B cell (primary cell): Measurements from ENCODE around the gene CYFIP1. TPM values are rescaled to one million over a fixed set of nuclear protein-coding genes. Genes with fewer than 3 reads are reported as not detected.

ENCODE experiments used
- ATAC-seq: fragments of 200-7000 bp; cut with Tn5 transposase; one replicate; pipeline ENCODE4 v1.10.0; 2021; ENCODE audit warnings: low read depth, mild to moderate bottlenecking, moderate number of reproducible peaks, moderate library complexity
- CTCF ChIA-PET: fragments of 350-600 bp; sonication (Branson Sonifier 250); formaldehyde crosslinking; loops from one replicate; lab custom pipeline; 2021; ENCODE audit warnings: antibody characterized with exemption, inconsistent platforms; lab: Charles Lee
- POLR2A ChIA-PET: fragments of 350-600 bp; sonication (Branson Sonifier 250); formaldehyde crosslinking; loops from one replicate; lab custom pipeline; 2021; ENCODE audit warnings: antibody characterized with exemption; lab: Charles Lee
- DNase-seq: peaks from one replicate; pipeline ENCODE4 v3.0.0; 2013
- H2AFZ ChIP-seq: 2 replicates; pipeline ENCODE4 v1.6.1; 2012; ENCODE audit warnings: mild to moderate bottlenecking, low read depth, low read length; ENCODE audit not compliant: insufficient read depth, poor library complexity, severe bottlenecking
- H3K27ac ChIP-seq, 2 donors: 1 replicate in 1 of 2; 2 replicates in 1 of 2; pipeline ENCODE4 v1.5.1; 2012 to 2013; ENCODE audit warnings: low read length in 2 of 2, mild to moderate bottlenecking in 2 of 2, moderate library complexity in 1 of 2
- H3K27me3 ChIP-seq, 4 experiments: fragments of 200-600 bp in 1 of 4; sonication (generic) in 1 of 4; replicated peaks in 1 of 4; 1 replicate in 2 of 4; 2 replicates in 2 of 4; pipeline versions ENCODE4 v1.6.1 to v1.7.0; 2013 to 2016; ENCODE audit warnings: low read length in 3 of 4, mild to moderate bottlenecking in 2 of 4, mixed read lengths in 1 of 4, moderate library complexity in 1 of 4; ENCODE audit not compliant: insufficient read depth in 4 of 4, control insufficient read depth in 3 of 4; ENCODE audit errors: control extremely low read depth in 1 of 4
- H3K36me3 ChIP-seq, 2 experiments: replicated peaks in 1 of 2; 1 replicate in 1 of 2; 2 replicates in 1 of 2; pipeline versions ENCODE4 v1.6.1 to v1.7.1; 2013; ENCODE audit warnings: low read length in 1 of 2; ENCODE audit not compliant: insufficient read depth in 2 of 2, control insufficient read depth in 1 of 2; ENCODE audit errors: control extremely low read depth in 1 of 2, extremely low read depth in 1 of 2
- H3K4me1 ChIP-seq, 2 donors: fragments of 200-600 bp in 1 of 2; sonication (generic) in 1 of 2; 1 replicate in 1 of 2; 2 replicates in 1 of 2; pipeline versions ENCODE4 v1.5.1 to v1.6.1; 2013 to 2017; ENCODE audit warnings: low read length in 2 of 2; ENCODE audit not compliant: control insufficient read depth in 2 of 2, insufficient read depth in 2 of 2
- H3K4me2 ChIP-seq: replicated peaks from 2 replicates; pipeline ENCODE3; 2012; ENCODE audit warnings: mild to moderate bottlenecking, low read depth, low read length; ENCODE audit not compliant: poor library complexity, severe bottlenecking
- H3K4me3 ChIP-seq, 5 experiments: fragments of 200-600 bp in 1 of 5; sonication (generic) in 1 of 5; 1 replicate in 3 of 5; 2 replicates in 2 of 5; pipeline versions ENCODE4 v1.5.1 to v1.7.0; 2011 to 2016; ENCODE audit warnings: low read length in 4 of 5, mild to moderate bottlenecking in 4 of 5, low read depth in 2 of 5, control low read depth in 1 of 5, moderate library complexity in 1 of 5; ENCODE audit not compliant: insufficient read depth in 1 of 5; ENCODE audit errors: control extremely low read depth in 1 of 5, extremely low read depth in 1 of 5
- H3K79me2 ChIP-seq: fragments of 200-600 bp; sonication (generic); one replicate; pipeline ENCODE4 v1.6.0; 2016; ENCODE audit warnings: low read length; ENCODE audit not compliant: control insufficient read depth, insufficient read depth
- H3K9ac ChIP-seq: fragments of 200-600 bp; sonication (generic); 2 replicates; pipeline ENCODE4 v1.6.1; 2017; ENCODE audit warnings: mild to moderate bottlenecking, low read length, moderate library complexity
- H3K9me3 ChIP-seq, 3 donors: one replicate each; pipeline versions ENCODE4 v1.6.1 to v1.7.1; 2013; ENCODE audit warnings: low read length in 2 of 3; ENCODE audit not compliant: control insufficient read depth in 2 of 3, insufficient read depth in 1 of 3; ENCODE audit errors: control extremely low read depth in 1 of 3
- H4K20me1 ChIP-seq: 2 replicates; pipeline ENCODE4 v1.6.0; 2012; ENCODE audit warnings: mild to moderate bottlenecking, low read length; ENCODE audit not compliant: insufficient read depth, control insufficient read depth, poor library complexity, severe bottlenecking
- H3K27ac Mint-ChIP-seq: one replicate; pipeline ENCODE4 v1.8.0; 2021; ENCODE audit warnings: mixed read lengths
- H3K27me3 Mint-ChIP-seq: one replicate; pipeline ENCODE4 v1.8.0; 2021; ENCODE audit warnings: mixed read lengths
- H3K4me1 Mint-ChIP-seq: one replicate; pipeline ENCODE4 v1.8.0; 2021; ENCODE audit warnings: mixed read lengths
- H3K4me3 Mint-ChIP-seq: one replicate; pipeline ENCODE4 v1.8.0; 2021; ENCODE audit warnings: mixed read lengths
- H3K9me3 Mint-ChIP-seq: one replicate; pipeline ENCODE4 v1.8.0; 2022; ENCODE audit warnings: mixed read lengths; ENCODE audit not compliant: insufficient read depth
- EZH2 ChIP-seq: IDR thresholded peaks from 2 replicates; pipeline ENCODE4 v1.6.1; 2012; ENCODE audit warnings: borderline replicate concordance, low read depth, mild to moderate bottlenecking, moderate library complexity, low read length; ENCODE audit not compliant: insufficient read depth, poor library complexity, severe bottlenecking
- WGBS: methylation state at CpG from one replicate; pipeline ENCODE4 v1.1.5; 2013; ENCODE audit warnings: missing lambda C conversion rate; ENCODE audit not compliant: insufficient coverage; 5-methylcytosine and 5-hydroxymethylcytosine counted together
- intact Hi-C: fragments of 100-400 bp; cut with micrococcal nuclease; formaldehyde crosslinking; loops from one replicate; pipeline ENCODE4 v1.10.0; 2022
- polyA plus RNA-seq: library from polyadenylated mRNA; depleted of rRNA; stranded (reverse); fragments of >200 nt; gene quantifications from 2 replicates; pipeline ENCODE4 v1.2.3, GENCODE V29; 2012
- total RNA-seq, 2 donors: library from RNA; stranded (reverse); fragments of 120-200 nt in 1 of 2; gene quantifications; 1 replicate in 1 of 2; 2 replicates in 1 of 2; pipeline versions ENCODE4 v1.2.3 to v1.2.4, GENCODE V29; 2013 to 2022
- TF ChIP-seq, protein P1 (sequence below): fragments of 200-600 bp; IDR thresholded peaks from one replicate; pipeline ENCODE4 v1.8.0; 2022; ENCODE audit warnings: antibody characterized with exemption, mild to moderate bottlenecking

CYFIP1 gene
- total and polyA plus RNA-seq, 2 donors (not counting 1 experiment from before 2014, with no cell fraction given) = 6.2 to 13.5 TPM

DNA sequence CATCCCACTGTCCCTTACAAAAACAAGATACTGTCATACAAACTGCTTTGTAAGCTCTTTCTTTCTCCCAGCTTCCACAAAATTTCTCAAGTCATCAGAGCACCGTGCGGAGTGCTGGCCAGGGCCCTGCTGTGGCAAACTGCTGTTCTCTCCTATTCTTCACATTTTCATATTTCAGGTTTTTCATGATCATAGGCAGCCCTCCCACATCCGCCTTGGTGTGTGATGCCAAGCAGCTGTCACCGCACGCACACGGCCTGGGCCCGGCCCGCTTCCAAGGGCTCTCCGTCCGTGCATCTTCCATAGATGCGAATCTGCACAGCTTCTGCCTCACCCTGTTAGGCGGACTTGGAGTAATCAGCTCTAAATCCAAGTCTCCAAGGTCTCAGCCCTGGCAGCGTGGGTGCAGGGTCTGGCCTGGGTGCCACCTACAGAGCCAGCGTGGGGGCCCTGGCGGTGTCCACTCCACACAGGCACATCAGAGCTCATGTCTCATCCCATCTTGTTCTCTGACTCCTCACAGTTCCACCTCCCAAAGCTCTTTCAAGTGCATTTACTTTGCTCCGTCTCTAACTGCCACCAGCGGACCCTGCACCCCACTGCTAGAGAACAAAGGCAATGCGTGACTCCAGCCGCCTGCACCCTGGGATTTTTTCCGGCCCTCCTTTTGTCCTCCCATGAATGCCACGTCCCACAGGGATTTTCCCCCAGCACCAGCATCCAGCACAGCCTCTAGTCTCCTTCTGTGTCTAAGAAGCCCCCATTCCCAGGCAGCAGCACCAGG, 27.2 kb downstream of the CYFIP1 start:
- 95% methylated on average over 18 of the region's 21 CpGs for WGBS
- Histone ChIP-seq H3K27me3 (peaks cover 0 to 3% (median under 1%) of the 10 kb centered on the region in 4 experiments), H2AFZ (no peak overlapping the region), H3K36me3 (no peaks in the 10 kb centered on the region), H3K27ac (no peak overlapping the region), H3K4me3 (no peak overlapping the region), H3K9me3 (no peaks in the 10 kb centered on the region), H3K79me2 (no peaks in the 10 kb centered on the region), H3K4me1 (no peaks in the 10 kb centered on the region), H3K9ac (no peak overlapping the region), H3K4me2 (no peak overlapping the region), H4K20me1 (no peaks in the 10 kb centered on the region)
- intact Hi-C loops = no loop called here
- TF ChIP-seq, protein P1, sequence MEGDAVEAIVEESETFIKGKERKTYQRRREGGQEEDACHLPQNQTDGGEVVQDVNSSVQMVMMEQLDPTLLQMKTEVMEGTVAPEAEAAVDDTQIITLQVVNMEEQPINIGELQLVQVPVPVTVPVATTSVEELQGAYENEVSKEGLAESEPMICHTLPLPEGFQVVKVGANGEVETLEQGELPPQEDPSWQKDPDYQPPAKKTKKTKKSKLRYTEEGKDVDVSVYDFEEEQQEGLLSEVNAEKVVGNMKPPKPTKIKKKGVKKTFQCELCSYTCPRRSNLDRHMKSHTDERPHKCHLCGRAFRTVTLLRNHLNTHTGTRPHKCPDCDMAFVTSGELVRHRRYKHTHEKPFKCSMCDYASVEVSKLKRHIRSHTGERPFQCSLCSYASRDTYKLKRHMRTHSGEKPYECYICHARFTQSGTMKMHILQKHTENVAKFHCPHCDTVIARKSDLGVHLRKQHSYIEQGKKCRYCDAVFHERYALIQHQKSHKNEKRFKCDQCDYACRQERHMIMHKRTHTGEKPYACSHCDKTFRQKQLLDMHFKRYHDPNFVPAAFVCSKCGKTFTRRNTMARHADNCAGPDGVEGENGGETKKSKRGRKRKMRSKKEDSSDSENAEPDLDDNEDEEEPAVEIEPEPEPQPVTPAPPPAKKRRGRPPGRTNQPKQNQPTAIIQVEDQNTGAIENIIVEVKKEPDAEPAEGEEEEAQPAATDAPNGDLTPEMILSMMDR = no peak
- no peak for TF ChIP-seq EZH2
- Mint-ChIP-seq H3K4me1 (peaks cover 14% of the 10 kb centered on the region), H3K4me3 (no peak overlapping the region), H3K27ac (no peak overlapping the region), H3K27me3 (peaks cover 8% of the 10 kb centered on the region), H3K9me3 (no peaks in the 10 kb centered on the region)
- POLR2A ChIA-PET = no interaction called here
- CTCF ChIA-PET = no interaction called here
- ATAC-seq (no peak), DNase-seq (no peak)

DNA sequence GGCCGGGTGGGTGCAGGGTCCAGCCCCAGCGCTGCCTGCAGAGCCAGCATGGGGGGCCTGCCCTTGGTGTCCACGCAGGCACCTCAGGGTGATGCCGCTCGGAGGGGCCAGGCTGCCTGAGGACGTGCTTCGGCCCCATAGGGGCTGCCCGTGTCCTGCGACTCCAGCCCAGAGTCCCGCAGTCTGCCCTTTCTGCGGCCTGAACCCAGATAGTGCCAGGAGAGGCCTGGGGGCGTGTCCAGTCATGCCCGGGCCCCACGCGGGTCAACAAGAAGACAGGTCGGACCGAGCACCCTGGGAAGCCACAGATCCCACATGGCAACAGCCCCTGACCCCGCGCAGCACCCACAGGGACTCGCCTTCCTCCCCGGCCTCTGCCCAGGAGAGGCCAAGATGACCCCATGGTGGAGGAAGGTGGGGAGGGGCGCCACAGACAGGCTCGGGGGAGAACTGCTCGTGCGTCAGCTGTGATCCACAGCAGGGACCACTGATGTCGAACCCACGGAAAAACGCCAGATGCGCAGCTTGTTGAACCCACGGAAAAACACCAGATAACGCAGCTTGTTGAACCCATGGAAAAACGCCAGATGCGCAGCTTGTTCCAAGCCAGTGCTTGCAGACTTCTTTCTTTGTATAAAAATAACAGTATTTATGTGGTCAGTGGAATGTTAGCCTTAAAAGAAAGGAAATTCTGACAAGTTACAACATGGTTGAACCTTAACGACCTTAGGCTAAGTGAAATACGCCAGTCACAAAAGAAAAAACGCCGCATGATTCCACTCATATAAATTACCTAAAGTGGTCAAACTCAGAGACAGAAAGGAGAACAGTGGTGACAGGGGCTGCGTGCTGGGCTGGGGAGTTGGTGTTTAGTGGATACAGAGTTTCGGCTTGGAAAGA, 28.5 kb downstream of the CYFIP1 start:
- TF ChIP-seq, protein P1 = no peak
- TF ChIP-seq EZH2 = no peak
- no peak for ATAC-seq
- no peaks in the 10 kb centered on the region for H3K79me2 ChIP-seq
- H3K36me3 ChIP-seq = no peaks in the 10 kb centered on the region
- no peaks in the 10 kb centered on the region for H3K4me1 ChIP-seq
- no peak overlapping the region for H3K27ac ChIP-seq
- WGBS = 89% methylated on average over 29 of the region's 39 CpGs
- ChIA-PET POLR2A (no interaction called here), CTCF (no interaction called here)
- H3K27me3 ChIP-seq = peaks cover 0 to 3% (median 1%) of the 10 kb centered on the region in 4 experiments
- H4K20me1 ChIP-seq = no peaks in the 10 kb centered on the region
- H3K9me3 Mint-ChIP-seq = no peaks in the 10 kb centered on the region
- intact Hi-C loops = no loop called here
- no peak overlapping the region for H3K4me3 ChIP-seq
- no peak for DNase-seq
- peaks cover 14% of the 10 kb centered on the region for H3K4me1 Mint-ChIP-seq
- no peak overlapping the region for H3K4me3 Mint-ChIP-seq
- H3K4me2 ChIP-seq = no peak overlapping the region
- no peak overlapping the region for H3K27ac Mint-ChIP-seq
- H3K9ac ChIP-seq = no peak overlapping the region
- H3K9me3 ChIP-seq = no peaks in the 10 kb centered on the region
- H3K27me3 Mint-ChIP-seq = peaks cover 8% of the 10 kb centered on the region
- H2AFZ ChIP-seq = no peak overlapping the region
